Type B pancreatic cell (in vitro differentiated cells): ENCODE measurements around the gene RPS6KB2. TPM values are rescaled to one million over a fixed set of nuclear protein-coding genes. Genes with fewer than 3 reads are reported as not detected.

Experiments
- DNase-seq: peaks from one replicate; pipeline ENCODE4 v3.0.0; 2021; ENCODE audit warnings: mixed read lengths; ENCODE audit not compliant: unreplicated experiment; ENCODE audit errors: extremely low spot score
- H3K27ac Mint-ChIP-seq: 2 replicates; pipeline ENCODE4 v1.8.0; 2021; ENCODE audit warnings: mild to moderate bottlenecking, mixed read lengths
- H3K27me3 Mint-ChIP-seq: 2 replicates; pipeline ENCODE4 v1.8.0; 2021; ENCODE audit warnings: mixed read lengths
- H3K36me3 Mint-ChIP-seq: 2 replicates; pipeline ENCODE4 v1.8.0; 2021; ENCODE audit warnings: mixed read lengths
- H3K4me1 Mint-ChIP-seq: one replicate; pipeline ENCODE4 v1.8.0; 2021; ENCODE audit warnings: mixed read lengths; ENCODE audit not compliant: unreplicated experiment
- H3K4me3 Mint-ChIP-seq: 2 replicates; pipeline ENCODE4 v1.8.0; 2021; ENCODE audit warnings: mild to moderate bottlenecking, mixed read lengths
- H3K9me3 Mint-ChIP-seq: 2 replicates; pipeline ENCODE4 v1.8.0; 2021; ENCODE audit warnings: mixed read lengths
- CTCF ChIP-seq: fragments of 200-600 bp; sonication (generic); conservative IDR thresholded peaks from 2 replicates; pipeline ENCODE4 v1.5.0; 2021; ENCODE audit warnings: antibody characterized with exemption, mild to moderate bottlenecking
- total RNA-seq: library from RNA; stranded (reverse); gene quantifications from 2 replicates; pipeline ENCODE4 v1.2.1, GENCODE V29; 2021; ENCODE audit warnings: low replicate concordance

RPS6KB2 gene
- total RNA-seq, 1 donor from 2014 or later = 57.0 TPM

- no peaks in the 10 kb centered on the region for H3K27me3 Mint-ChIP-seq
- no peak for TF ChIP-seq CTCF
- no peak for DNase-seq
- H3K9me3 Mint-ChIP-seq = no peaks in the 10 kb centered on the region
- H3K36me3 Mint-ChIP-seq = no peaks in the 10 kb centered on the region
- no peak overlapping the region for H3K27ac Mint-ChIP-seq
- no peaks in the 10 kb centered on the region for H3K4me1 Mint-ChIP-seq
- H3K4me3 Mint-ChIP-seq = no peak overlapping the region
Measured at GRCh38 chr11:67434395-67434881, 6.1 kb downstream of the RPS6KB2 start.

GRCh38 chr11:67435031-67435726 lies 6.9 kb downstream of the RPS6KB2 start:
- no peak overlapping the region for H3K27ac Mint-ChIP-seq
- no peak for TF ChIP-seq CTCF

GRCh38 chr11:67435727-67436458 lies 7.6 kb downstream of the RPS6KB2 start:
- Mint-ChIP-seq H3K9me3 (no peaks in the 10 kb centered on the region), H3K27ac (no peak overlapping the region)

More at GRCh38 chr11:67435031-67435726, 6.9 kb downstream of the RPS6KB2 start:
- no peak for DNase-seq
- H3K27me3 Mint-ChIP-seq = no peaks in the 10 kb centered on the region
- no peaks in the 10 kb centered on the region for H3K4me1 Mint-ChIP-seq
- no peaks in the 10 kb centered on the region for H3K9me3 Mint-ChIP-seq
- H3K4me3 Mint-ChIP-seq = no peak overlapping the region
- no peaks in the 10 kb centered on the region for H3K36me3 Mint-ChIP-seq

GRCh38 chr11:67436459-67437081 lies 8.3 kb downstream of the RPS6KB2 start:
- H3K4me3 Mint-ChIP-seq = no peak overlapping the region
- no peaks in the 10 kb centered on the region for H3K4me1 Mint-ChIP-seq
- no peaks in the 10 kb centered on the region for H3K27me3 Mint-ChIP-seq
- no peak for TF ChIP-seq CTCF
- no peak overlapping the region for H3K27ac Mint-ChIP-seq
- DNase-seq = no peak
- H3K9me3 Mint-ChIP-seq = no peaks in the 10 kb centered on the region
- no peaks in the 10 kb centered on the region for H3K36me3 Mint-ChIP-seq

More at GRCh38 chr11:67435727-67436458, 7.6 kb downstream of the RPS6KB2 start:
- Mint-ChIP-seq H3K27me3 (no peaks in the 10 kb centered on the region), H3K36me3 (no peaks in the 10 kb centered on the region), H3K4me1 (no peaks in the 10 kb centered on the region), H3K4me3 (no peak overlapping the region)
- TF ChIP-seq CTCF = no peak
- DNase-seq = no peak

GRCh38 chr11:67437082-67437808 lies 9.0 kb downstream of the RPS6KB2 start, which contains the start of gene PTPRCAP:
Gene PTPRCAP, minus strand, starts transcription at chr11:67437682. Its CDS starts 63 bp downstream, at chr11:67437619.
- Mint-ChIP-seq H3K27ac (no peak within 1 kb of the TSS), H3K36me3 (no peaks in the 10 kb centered on the region)
- TF ChIP-seq CTCF = no peak

More at GRCh38 chr11:67437082-67437808, 9.0 kb downstream of the RPS6KB2 start, which contains the start of gene PTPRCAP:
- H3K4me3 Mint-ChIP-seq = no peak within 1 kb of the TSS
- H3K27me3 Mint-ChIP-seq = no peaks in the 10 kb centered on the region
- peaks cover 2% of the 10 kb centered on the region for H3K4me1 Mint-ChIP-seq
- DNase-seq = no peak
- H3K9me3 Mint-ChIP-seq = no peaks in the 10 kb centered on the region
